ENCODE results near the gene IFNK. TPM values are rescaled to one million over a fixed set of nuclear protein-coding genes. Genes with fewer than 3 reads are reported as not detected.

The IFNK gene, protein sequence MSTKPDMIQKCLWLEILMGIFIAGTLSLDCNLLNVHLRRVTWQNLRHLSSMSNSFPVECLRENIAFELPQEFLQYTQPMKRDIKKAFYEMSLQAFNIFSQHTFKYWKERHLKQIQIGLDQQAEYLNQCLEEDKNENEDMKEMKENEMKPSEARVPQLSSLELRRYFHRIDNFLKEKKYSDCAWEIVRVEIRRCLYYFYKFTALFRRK
- total RNA-seq (2021) (not detected in 2 replicates), Bru-seq, nascent RNA (not detected), BruChase-seq, experiment 1, labeled RNA remaining after a 2-hour chase (not detected), BruChase-seq, experiment 2, labeled RNA remaining after a 6-hour chase (not detected)
- long read RNA-seq = 0 reads

DNA sequence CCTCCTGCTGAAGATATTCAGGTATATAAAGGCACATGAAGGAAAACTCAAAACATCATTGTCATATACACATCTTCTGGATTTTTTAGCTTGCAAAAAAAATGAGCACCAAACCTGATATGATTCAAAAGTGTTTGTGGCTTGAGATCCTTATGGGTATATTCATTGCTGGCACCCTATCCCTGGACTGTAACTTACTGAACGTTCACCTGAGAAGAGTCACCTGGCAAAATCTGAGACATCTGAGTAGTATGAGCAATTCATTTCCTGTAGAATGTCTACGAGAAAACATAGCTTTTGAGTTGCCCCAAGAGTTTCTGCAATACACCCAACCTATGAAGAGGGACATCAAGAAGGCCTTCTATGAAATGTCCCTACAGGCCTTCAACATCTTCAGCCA lies at the start of gene IFNK:
TSS of gene IFNK (plus strand) at position 55 of the 400 bp plus-strand sequence. CDS start at position 102, 47 bp downstream.
- no peak for DNase-seq
- POLR2A ChIA-PET (ENCODE audit: unreplicated experiment) = interaction anchor here (0.6 kb wide), 1 partner anchor 1262 kb away, joined by 3 read pairs; no protein-coding TSS in a partner anchor
- no peaks in the 10 kb centered on the region for H3K79me2 ChIP-seq (ENCODE audit: low read depth)
- H3K4me2 ChIP-seq = no peak within 1 kb of the TSS
- H3K4me1 ChIP-seq (replicated peaks; ENCODE audit: insufficient read depth) = no peaks in the 10 kb centered on the region
- intact Hi-C loops (cut with micrococcal nuclease; ENCODE audit: unreplicated experiment) = no loop called here
- H3K9me2 ChIP-seq (ENCODE audit: insufficient read depth) = no peaks in the 10 kb centered on the region
- H4K20me1 ChIP-seq (ENCODE audit: insufficient read depth) = no peaks in the 10 kb centered on the region
- 0 out of 2 replicates have a peak, but pooled peaks cover 3% of the 10 kb centered on the region for H3K27me3 ChIP-seq (ENCODE audit: insufficient read depth, low read depth)
- H2AFZ ChIP-seq = no peak within 1 kb of the TSS
- no peak for TF ChIP-seq EZH2 (IDR thresholded peaks at IDR 0.05; ENCODE audit: low read depth)
- TF ChIP-seq, protein P1, sequence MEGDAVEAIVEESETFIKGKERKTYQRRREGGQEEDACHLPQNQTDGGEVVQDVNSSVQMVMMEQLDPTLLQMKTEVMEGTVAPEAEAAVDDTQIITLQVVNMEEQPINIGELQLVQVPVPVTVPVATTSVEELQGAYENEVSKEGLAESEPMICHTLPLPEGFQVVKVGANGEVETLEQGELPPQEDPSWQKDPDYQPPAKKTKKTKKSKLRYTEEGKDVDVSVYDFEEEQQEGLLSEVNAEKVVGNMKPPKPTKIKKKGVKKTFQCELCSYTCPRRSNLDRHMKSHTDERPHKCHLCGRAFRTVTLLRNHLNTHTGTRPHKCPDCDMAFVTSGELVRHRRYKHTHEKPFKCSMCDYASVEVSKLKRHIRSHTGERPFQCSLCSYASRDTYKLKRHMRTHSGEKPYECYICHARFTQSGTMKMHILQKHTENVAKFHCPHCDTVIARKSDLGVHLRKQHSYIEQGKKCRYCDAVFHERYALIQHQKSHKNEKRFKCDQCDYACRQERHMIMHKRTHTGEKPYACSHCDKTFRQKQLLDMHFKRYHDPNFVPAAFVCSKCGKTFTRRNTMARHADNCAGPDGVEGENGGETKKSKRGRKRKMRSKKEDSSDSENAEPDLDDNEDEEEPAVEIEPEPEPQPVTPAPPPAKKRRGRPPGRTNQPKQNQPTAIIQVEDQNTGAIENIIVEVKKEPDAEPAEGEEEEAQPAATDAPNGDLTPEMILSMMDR (conservative IDR thresholded peaks at IDR 0.05) = no peak
- BruUV-seq (replicated peaks) = no TSS peak
- no peaks in the 10 kb centered on the region for H3K36me3 ChIP-seq (ENCODE audit: low read depth)
- CTCF ChIA-PET = no interaction called here
- H3K4me3 ChIP-seq = no peak within 1 kb of the TSS
- H3K9me3 ChIP-seq (ENCODE audit: insufficient read depth, low read depth) = no peaks in the 10 kb centered on the region
- no peaks in the 10 kb centered on the region for H3F3A ChIP-seq (ENCODE audit: insufficient read depth, low read depth)
- H3K27ac ChIP-seq = no peak within 1 kb of the TSS

DNA sequence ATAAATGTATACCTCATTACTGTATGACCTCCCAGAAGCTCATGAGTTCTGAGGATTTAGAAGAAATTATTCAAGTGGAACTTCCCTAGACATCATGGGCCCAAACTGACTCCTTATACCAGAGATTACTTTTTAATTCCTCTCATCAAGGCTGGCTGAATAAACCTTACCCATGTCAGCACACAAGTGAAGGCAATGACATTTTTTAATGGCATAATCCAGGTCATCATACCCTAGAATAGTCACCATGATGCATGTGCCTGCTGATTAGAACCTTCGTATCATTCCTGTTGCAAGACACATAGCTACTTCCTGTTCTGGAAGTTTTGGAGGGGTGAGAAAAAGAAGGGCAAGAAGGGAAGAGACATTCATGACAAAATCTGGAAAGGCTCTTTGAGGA lies 49.8 kb upstream of the IFNK start:
- Histone ChIP-seq H3K9me2 (ENCODE audit: insufficient read depth) (no peaks in the 10 kb centered on the region), H3K79me2 (ENCODE audit: low read depth) (no peaks in the 10 kb centered on the region), H3K4me3 (no peak overlapping the region), H4K20me1 (ENCODE audit: insufficient read depth) (no peaks in the 10 kb centered on the region), H2AFZ (no peak overlapping the region), H3K36me3 (ENCODE audit: low read depth) (no peaks in the 10 kb centered on the region), H3K27ac (no peak overlapping the region), H3K9me3 (ENCODE audit: insufficient read depth, low read depth) (no peaks in the 10 kb centered on the region), H3K4me2 (no peak overlapping the region), H3K4me1 (replicated peaks; ENCODE audit: insufficient read depth) (no peaks in the 10 kb centered on the region), H3F3A (ENCODE audit: insufficient read depth, low read depth) (no peaks in the 10 kb centered on the region), H3K27me3 (ENCODE audit: insufficient read depth, low read depth) (no peaks in the 10 kb centered on the region)
- BruUV-seq (replicated peaks) = no TSS peak
- ChIA-PET POLR2A (ENCODE audit: unreplicated experiment) (no interaction called here), CTCF (no interaction called here)
- intact Hi-C loops (cut with micrococcal nuclease; ENCODE audit: unreplicated experiment) = no loop called here
- DNase-seq = no peak
- TF ChIP-seq EZH2 (IDR thresholded peaks at IDR 0.05; ENCODE audit: low read depth) = no peak
- TF ChIP-seq, protein P1 (conservative IDR thresholded peaks at IDR 0.05) = no peak

DNA sequence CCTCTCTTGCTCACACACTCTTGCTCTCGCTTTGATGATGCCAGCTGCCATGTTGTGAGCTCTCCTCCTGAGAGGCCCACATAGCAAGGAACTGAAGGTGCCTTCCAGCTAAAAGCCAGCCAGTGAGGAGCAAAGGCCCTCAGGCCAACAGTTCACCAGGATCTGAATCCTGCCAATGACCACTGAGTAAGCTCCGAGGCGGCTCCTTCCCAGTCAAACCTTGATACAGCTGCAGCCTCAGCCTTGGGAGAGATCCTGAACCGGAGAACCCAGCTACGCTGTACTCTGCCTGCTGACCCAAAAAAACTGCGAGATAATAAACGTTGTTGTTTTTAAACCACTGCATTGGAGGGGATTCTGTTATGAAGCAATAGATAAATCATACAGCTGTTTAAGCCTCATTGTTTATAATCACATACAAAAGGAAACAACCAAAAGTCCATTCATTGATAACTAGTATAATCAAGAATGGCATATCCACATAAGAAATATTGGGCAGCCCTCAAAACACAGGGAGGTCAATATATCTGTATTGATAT lies 49.0 kb upstream of the IFNK start:
- Histone ChIP-seq H3K4me2 (no peak overlapping the region), H3K9me3 (ENCODE audit: insufficient read depth, low read depth) (no peaks in the 10 kb centered on the region), H3K4me1 (replicated peaks; ENCODE audit: insufficient read depth) (no peaks in the 10 kb centered on the region), H3K4me3 (no peak overlapping the region), H3K79me2 (ENCODE audit: low read depth) (no peaks in the 10 kb centered on the region), H3F3A (ENCODE audit: insufficient read depth, low read depth) (no peaks in the 10 kb centered on the region), H3K27ac (no peak overlapping the region), H4K20me1 (ENCODE audit: insufficient read depth) (no peaks in the 10 kb centered on the region), H3K27me3 (ENCODE audit: insufficient read depth, low read depth) (no peaks in the 10 kb centered on the region), H3K36me3 (ENCODE audit: low read depth) (no peaks in the 10 kb centered on the region), H2AFZ (no peak overlapping the region), H3K9me2 (ENCODE audit: insufficient read depth) (no peaks in the 10 kb centered on the region)
- ChIA-PET POLR2A (ENCODE audit: unreplicated experiment) (interaction anchor here (0.6 kb wide), 1 partner anchor 104 kb away, joined by 17 read pairs; no protein-coding TSS in a partner anchor), CTCF (no interaction called here)
- intact Hi-C loops (cut with micrococcal nuclease; ENCODE audit: unreplicated experiment) = no loop called here
- no peak for TF ChIP-seq EZH2 (IDR thresholded peaks at IDR 0.05; ENCODE audit: low read depth)
- TF ChIP-seq, protein P1 (conservative IDR thresholded peaks at IDR 0.05) = no peak
- no TSS peak for BruUV-seq (replicated peaks)
- no peak for DNase-seq

Measured in PC-9 (cell line).